Activated CD8-positive, alpha-beta memory T cell treated with anti-CD3 and anti-CD28 coated beads for 4 hours (primary cell): ENCODE data around the gene PNPLA3.

ENCODE experiments used
- DNase-seq, 2 donors: peaks; one replicate each; pipeline ENCODE4 v3.0.0-alpha.2; 2020; ENCODE audit warnings: low read depth in 2 of 2

PNPLA3 gene

DNA sequence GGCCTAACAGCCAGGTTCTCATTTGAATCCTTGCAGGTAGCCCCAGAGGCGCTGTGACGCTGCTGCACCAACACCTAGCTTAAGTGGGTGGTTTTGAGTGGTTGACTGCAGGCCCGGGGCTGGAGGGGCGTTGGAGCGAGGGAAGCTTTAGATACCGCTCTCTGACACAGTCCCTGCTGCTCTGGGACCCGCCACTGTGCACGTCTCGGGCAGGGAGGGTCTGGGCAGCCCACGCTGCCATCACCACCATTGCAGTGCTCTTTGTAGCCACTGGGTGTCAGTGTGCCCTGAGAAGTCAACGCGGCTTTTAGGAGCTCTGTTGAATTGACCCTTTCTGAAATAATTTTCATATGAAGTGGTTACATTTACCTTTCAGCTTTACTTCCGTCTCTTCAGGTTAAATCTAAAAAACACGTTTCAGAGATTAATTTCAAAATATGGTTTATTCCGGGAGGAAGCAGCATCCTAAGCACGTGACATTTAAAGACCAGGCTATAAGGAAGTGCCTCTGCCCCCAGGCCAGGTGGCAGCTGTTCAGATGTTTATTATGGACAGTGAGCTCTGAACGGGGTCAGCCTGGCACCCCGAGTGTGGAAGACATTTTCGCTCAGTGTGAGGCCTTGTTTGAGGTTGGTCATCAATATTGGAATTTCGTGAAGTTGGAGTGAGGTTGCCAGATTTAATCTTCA, 69.6 kb downstream of the PNPLA3 start:
- peak; percentile 18 to 22 for DNase-seq

DNA sequence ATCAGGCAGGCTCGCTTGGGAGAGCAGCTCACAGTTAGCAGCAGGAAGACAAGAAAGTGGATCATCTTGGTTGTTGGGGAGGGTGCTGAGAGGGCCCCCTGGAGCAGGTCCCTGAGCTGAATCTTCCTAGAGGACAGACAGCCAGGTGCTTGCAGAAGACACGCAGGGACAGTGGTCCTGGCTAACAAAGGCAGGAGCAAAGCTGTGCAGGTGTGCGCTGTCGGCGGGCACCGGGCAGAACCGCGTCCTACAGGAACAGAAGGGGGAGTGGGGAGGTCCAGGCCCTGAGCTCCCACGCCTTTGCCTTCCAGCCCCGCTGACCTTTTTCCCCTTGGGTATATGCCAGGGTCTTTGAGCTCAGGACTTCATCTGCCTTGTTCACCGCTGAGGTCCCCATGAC, 70.4 kb downstream of the PNPLA3 start:
- no peak for DNase-seq

DNA sequence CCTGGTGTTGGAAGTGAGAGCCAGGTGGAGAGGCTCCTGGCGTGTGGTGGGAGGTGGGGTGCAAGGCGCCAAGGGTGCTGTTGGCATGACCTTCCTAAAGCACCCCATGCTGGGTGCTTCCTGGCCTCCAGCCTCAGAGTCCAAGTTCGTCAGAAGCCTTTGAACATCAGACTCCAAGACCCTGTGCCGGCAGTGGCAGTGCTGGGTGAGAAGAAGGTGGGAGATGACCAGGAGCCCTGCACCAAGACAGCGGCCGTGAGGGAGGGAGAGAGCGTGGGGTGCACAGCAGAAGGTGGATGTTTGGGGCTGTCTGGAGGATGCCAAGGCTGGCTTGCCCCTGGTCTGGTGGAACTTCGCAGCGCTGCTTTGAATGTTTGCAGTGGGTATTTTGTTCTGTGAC, 70.8 kb downstream of the PNPLA3 start:
- no peak for DNase-seq

DNA sequence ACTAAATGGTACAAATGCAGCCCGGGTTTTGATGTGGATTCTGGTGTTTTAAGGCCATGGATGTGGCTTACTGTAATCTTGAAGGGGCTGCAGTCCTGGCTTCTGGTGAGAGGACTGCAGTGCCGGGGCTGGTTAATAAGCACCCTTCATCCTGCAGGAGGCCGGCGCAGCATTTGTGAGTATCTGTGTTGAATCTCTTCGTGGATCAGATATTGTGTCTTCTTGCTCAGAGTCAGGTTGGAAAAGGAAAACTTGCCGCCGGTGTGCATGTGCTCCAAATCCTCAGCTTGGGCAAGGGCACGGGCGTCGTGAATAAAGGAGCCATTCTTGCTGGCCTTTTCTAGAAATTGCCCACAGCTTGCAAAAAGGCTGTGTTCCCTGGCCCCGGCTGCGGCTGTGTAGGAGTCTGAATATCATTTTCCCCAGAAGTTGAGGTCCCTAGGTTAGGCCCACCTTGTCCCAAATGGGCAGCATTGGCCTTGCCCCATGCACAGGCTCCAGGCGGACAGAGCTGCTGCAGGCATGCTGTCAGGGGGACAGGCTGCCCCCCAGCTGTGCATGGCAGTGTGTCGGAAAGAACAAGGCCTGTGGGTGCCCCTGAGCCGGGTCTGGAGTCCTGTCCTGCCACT, 71.6 kb downstream of the PNPLA3 start:
- no peak for DNase-seq

DNA sequence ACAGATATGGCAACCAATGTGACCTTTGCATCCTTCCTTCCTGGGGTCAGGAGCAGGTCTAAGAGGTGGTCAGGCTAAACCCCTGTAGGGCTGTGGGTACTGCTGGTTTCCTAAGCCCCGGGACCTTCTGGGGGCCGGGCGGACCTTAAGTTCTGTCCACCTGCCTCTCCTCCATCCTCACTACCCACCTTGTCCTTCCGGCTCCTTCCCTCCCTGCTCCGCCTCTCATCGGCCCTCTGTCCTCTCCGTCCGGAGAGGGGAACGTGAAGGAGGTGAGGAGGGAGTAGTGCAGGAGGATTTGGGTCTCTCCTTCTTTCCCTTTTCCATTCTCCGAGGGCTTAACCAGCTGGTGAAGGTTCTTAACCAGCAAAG, 72.2 kb downstream of the PNPLA3 start:
- DNase-seq, result no peak

DNA sequence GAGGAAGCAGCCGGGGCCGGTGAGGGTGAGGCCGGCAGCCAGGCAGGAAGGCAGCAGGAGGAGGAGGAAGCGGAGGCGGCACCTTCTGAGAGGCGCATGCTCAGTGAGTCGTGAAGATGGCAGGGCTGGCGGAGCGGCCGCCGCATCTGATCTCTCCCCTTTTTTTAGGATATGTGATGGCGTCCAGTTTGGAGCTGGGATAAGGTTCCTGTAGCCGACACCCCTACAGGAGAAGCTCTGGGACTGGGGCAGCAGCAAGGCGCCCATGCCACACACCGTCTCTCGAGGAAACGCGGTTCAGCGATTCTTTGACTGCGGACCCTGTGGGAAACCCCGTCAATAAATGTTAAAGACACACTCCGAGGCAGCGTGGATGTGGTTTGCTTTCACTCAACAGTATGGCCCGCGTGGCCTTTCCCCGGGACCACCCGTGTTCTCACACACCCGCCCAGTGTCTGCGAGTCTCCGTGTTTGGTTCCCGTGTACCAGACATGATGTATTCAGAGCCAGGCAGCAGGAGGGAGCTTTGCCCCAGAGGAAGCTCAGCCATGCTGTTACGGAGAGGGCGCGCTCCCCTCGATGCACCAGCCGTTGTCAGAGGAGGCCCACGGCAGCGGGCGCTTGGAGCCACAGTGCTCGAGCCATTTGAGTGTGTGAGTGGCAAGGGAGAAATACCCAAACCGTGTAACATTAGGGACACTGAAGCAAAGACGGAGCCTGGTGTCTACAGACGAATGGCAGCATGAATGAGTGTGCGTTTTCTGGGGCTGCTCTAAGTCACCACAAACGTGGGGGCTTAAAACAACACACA, 72.8 kb downstream of the PNPLA3 start:
- peak; percentile 54 to 59 for DNase-seq

DNA sequence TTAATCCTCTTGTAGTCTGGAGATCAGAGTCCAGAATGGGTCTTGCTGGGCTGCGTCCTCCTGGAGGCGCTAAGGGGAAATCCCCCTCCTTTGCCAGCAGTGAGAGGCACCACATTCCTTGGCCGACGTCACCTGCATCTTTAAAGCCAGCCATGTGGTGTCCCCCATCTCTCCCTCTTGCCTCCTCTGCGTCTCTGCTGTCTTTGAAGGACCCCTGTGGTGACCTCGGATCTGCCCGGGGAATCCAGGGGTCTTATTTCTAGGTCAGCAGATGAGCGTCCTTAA, 73.3 kb downstream of the PNPLA3 start:
- DNase-seq, result no peak
